Measurements from ENCODE around the gene BEST1. TPM values are rescaled to one million over a fixed set of nuclear protein-coding genes. Genes with fewer than 3 reads are reported as not detected.

Gene BEST1
- total RNA-seq, 1 donor from 2014 or later = 0.58 TPM

GRCh38 chr11:61959678-61960077, 9.5 kb downstream of the BEST1 start:
- Histone ChIP-seq H3K9me3 (replicated peaks) (no peaks in the 10 kb centered on the region), H3K27ac (replicated peaks) (peak overlapping the region; percentile 100), H3K36me3 (peaks cover 19% of the 10 kb centered on the region), H3K27me3 (ENCODE audit: low read depth) (peaks cover 6% of the 10 kb centered on the region), H3K4me3 (no peak overlapping the region), H3K4me1 (peaks cover 56% of the 10 kb centered on the region)
- intact Hi-C loops (cut with micrococcal nuclease) = loop anchor here (5.0 kb wide), 1 partner anchor 123 kb away; no protein-coding TSS in a partner anchor
- TF ChIP-seq, protein P1, sequence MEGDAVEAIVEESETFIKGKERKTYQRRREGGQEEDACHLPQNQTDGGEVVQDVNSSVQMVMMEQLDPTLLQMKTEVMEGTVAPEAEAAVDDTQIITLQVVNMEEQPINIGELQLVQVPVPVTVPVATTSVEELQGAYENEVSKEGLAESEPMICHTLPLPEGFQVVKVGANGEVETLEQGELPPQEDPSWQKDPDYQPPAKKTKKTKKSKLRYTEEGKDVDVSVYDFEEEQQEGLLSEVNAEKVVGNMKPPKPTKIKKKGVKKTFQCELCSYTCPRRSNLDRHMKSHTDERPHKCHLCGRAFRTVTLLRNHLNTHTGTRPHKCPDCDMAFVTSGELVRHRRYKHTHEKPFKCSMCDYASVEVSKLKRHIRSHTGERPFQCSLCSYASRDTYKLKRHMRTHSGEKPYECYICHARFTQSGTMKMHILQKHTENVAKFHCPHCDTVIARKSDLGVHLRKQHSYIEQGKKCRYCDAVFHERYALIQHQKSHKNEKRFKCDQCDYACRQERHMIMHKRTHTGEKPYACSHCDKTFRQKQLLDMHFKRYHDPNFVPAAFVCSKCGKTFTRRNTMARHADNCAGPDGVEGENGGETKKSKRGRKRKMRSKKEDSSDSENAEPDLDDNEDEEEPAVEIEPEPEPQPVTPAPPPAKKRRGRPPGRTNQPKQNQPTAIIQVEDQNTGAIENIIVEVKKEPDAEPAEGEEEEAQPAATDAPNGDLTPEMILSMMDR (IDR thresholded peaks at IDR 0.05; ENCODE audit: borderline replicate concordance) = no peak
- DNase-seq = no peak

DNA sequence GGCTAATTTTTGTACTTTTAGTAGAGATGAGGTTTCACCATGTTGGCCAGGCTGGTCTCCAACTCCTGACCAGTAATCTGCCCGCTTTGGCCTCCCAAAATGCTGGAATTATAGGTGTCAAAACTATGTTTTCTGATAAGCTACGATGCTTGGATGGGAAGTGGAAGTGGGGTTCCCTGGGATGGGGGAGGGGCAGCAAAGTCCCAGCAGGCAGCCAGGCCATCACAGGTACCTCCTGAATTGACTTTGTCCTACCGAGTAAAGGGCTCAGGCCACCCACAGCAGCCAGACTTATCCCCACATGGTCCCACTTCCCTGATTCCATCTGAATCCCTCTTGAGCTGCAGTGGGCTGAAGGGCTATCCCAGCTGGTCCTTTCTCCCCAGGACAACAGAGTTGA, 10.4 kb downstream of the BEST1 start:
- Histone ChIP-seq H3K4me1 (peaks cover 56% of the 10 kb centered on the region), H3K9me3 (replicated peaks) (no peaks in the 10 kb centered on the region), H3K27me3 (ENCODE audit: low read depth) (peaks cover under 1% of the 10 kb centered on the region), H3K27ac (replicated peaks) (peak overlapping the region; percentile 100), H3K36me3 (peaks cover 27% of the 10 kb centered on the region), H3K4me3 (no peak overlapping the region)
- intact Hi-C loops (cut with micrococcal nuclease) = loop anchor here (5.0 kb wide), 1 partner anchor 122 kb away; no protein-coding TSS in a partner anchor
- TF ChIP-seq, protein P1 (IDR thresholded peaks at IDR 0.05; ENCODE audit: borderline replicate concordance) = no peak
- no peak for DNase-seq

DNA sequence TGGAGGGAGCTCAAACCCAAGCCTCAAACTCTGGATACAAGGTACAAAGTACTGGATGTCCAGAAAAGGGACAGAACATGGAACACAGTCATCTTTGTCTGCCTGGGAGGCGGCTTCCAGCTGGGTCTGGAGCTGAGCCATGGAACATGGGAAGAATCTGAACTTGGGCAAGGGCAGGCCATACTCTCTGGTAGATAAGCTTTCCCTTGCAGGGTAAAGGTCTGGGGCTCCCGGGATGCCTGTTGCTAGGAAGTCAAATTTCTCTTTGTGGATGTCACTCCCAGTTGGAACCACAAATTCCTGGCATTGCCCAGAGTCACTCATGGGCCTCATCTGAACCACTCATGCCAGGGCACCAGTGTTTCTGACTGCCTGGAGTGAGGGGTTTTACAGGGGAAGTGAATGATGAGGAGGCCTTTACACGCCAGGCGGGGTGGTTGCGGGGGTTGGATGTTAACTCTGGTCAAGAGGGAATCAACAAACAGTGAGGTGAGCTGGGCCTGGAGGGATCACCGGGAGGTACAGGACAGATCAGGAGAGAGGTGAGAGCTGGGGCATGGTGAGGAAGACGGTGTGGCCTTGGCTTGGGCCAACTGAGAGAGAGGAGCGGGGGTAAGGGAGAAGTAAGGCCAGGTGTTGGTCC, 11.5 kb downstream of the BEST1 start:
- TF ChIP-seq, protein P1 (IDR thresholded peaks at IDR 0.05; ENCODE audit: borderline replicate concordance) = no peak
- H3K4me1 ChIP-seq = peaks cover 64% of the 10 kb centered on the region
- no peaks in the 10 kb centered on the region for H3K27me3 ChIP-seq (ENCODE audit: low read depth)
- intact Hi-C loops (cut with micrococcal nuclease) = loop anchor here (5.0 kb wide), 1 partner anchor 121 kb away; no protein-coding TSS in a partner anchor
- peak; percentile 78 for DNase-seq
- H3K9me3 ChIP-seq (replicated peaks) = no peaks in the 10 kb centered on the region
- peaks cover 39% of the 10 kb centered on the region for H3K36me3 ChIP-seq
- H3K4me3 ChIP-seq = no peak overlapping the region
- H3K27ac ChIP-seq (replicated peaks) = peak overlapping the region; percentile 100

DNA sequence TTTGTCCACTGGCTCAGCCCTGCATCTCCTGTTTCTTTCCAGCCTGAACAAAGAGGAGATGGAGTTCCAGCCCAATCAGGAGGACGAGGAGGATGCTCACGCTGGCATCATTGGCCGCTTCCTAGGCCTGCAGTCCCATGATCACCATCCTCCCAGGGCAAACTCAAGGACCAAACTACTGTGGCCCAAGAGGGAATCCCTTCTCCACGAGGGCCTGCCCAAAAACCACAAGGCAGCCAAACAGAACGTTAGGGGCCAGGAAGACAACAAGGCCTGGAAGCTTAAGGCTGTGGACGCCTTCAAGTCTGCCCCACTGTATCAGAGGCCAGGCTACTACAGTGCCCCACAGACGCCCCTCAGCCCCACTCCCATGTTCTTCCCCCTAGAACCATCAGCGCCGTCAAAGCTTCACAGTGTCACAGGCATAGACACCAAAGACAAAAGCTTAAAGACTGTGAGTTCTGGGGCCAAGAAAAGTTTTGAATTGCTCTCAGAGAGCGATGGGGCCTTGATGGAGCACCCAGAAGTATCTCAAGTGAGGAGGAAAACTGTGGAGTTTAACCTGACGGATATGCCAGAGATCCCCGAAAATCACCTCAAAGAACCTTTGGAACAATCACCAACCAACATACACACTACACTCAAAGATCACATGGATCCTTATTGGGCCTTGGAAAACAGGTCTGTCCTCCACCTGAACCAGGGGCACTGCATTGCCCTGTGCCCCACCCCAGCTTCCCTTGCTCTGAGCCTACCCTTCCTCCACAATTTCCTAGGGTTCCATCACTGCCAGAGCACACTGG, 12.3 kb downstream of the BEST1 start:
- no peak for DNase-seq
- Histone ChIP-seq H3K4me3 (no peak overlapping the region), H3K4me1 (peaks cover 71% of the 10 kb centered on the region), H3K27me3 (ENCODE audit: low read depth) (no peaks in the 10 kb centered on the region), H3K36me3 (peaks cover 41% of the 10 kb centered on the region), H3K27ac (replicated peaks) (peak overlapping the region; percentile 100), H3K9me3 (replicated peaks) (no peaks in the 10 kb centered on the region)
- TF ChIP-seq, protein P1 (IDR thresholded peaks at IDR 0.05; ENCODE audit: borderline replicate concordance) = no peak
- intact Hi-C loops (cut with micrococcal nuclease) = loop anchor here (5.0 kb wide), 1 partner anchor 120 kb away; no protein-coding TSS in a partner anchor

DNA sequence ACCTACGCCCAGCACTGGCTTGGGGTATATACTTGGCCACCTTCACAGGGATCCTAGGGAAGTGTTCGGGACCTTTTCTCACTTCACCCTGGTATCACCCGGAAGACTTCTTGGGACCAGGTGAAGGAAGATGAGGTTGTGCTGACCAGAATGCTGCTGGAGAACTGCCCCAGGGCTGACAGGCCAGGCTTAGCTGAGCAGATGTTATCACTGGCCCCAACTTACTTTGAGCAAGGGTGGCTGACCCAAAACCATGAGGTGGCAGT, 12.8 kb downstream of the BEST1 start:
- H3K27ac ChIP-seq (replicated peaks) = peak overlapping the region; percentile 100
- intact Hi-C loops (cut with micrococcal nuclease) = loop anchor here (5.0 kb wide), 1 partner anchor 119 kb away; no protein-coding TSS in a partner anchor
- peak overlapping the region; percentile 97 for H3K4me3 ChIP-seq
- H3K27me3 ChIP-seq (ENCODE audit: low read depth) = no peaks in the 10 kb centered on the region
- H3K36me3 ChIP-seq = peaks cover 41% of the 10 kb centered on the region
- no peak for DNase-seq
- TF ChIP-seq, protein P1 (IDR thresholded peaks at IDR 0.05; ENCODE audit: borderline replicate concordance) = no peak
- no peaks in the 10 kb centered on the region for H3K9me3 ChIP-seq (replicated peaks)
- peaks cover 74% of the 10 kb centered on the region for H3K4me1 ChIP-seq

Data from left ventricle myocardium inferior (tissue), 1 donor.